Body of pancreas (tissue), 4 donors: ENCODE results near the gene REV3L. TPM values are rescaled to one million over a fixed set of nuclear protein-coding genes. Genes with fewer than 3 reads are reported as not detected.

Experiments used
- ATAC-seq: fragments of 150-250 bp; one replicate; pipeline ENCODE4 v1.9.1; 2016
- DNase-seq, 4 donors: peaks; one replicate each; pipeline ENCODE4 v3.0.0-alpha.2; 2019
- H3K27ac ChIP-seq, 4 donors: fragments of 200-600 bp; sonication (generic); 1 replicate in 3 of 4; 2 replicates in 1 of 4; pipeline versions ENCODE4 v1.5.1 to v1.6.1; 2016 to 2019; ENCODE audit warnings: mild to moderate bottlenecking in 1 of 4, mixed read lengths in 1 of 4, moderate library complexity in 1 of 4
- H3K27me3 ChIP-seq, 2 donors: fragments of 200-600 bp; sonication (generic); one replicate each; pipeline ENCODE4 v1.6.0; 2016; ENCODE audit warnings: mild to moderate bottlenecking in 1 of 2
- H3K36me3 ChIP-seq, 2 donors: fragments of 200-600 bp; sonication (generic); replicated peaks in 1 of 2; 2 replicates each; pipeline ENCODE4 v1.5.1; 2016; ENCODE audit warnings: low read depth in 2 of 2; ENCODE audit not compliant: insufficient read depth in 1 of 2
- H3K4me1 ChIP-seq: fragments of 200-600 bp; sonication (generic); one replicate; pipeline ENCODE4 v1.6.0; 2016
- H3K4me3 ChIP-seq, 2 donors: fragments of 200-600 bp; sonication (generic); 1 replicate in 1 of 2; 2 replicates in 1 of 2; pipeline ENCODE4 v1.5.1; 2016 to 2019
- H3K9me3 ChIP-seq, 3 donors: fragments of 200-600 bp; sonication (generic); 1 replicate in 2 of 3; 2 replicates in 1 of 3; pipeline ENCODE4 v1.5.1; 2016
- POLR2A ChIP-seq, 3 donors: fragments of 450-650 bp; IDR thresholded peaks; one replicate each; pipeline ENCODE4 v1.6.1; 2016; ENCODE audit warnings: antibody characterized with exemption in 3 of 3, mild to moderate bottlenecking in 2 of 3
- WGBS, 2 donors: methylation state at CpG; one replicate each; pipeline ENCODE4 v1.1.5; 2017; 5-methylcytosine and 5-hydroxymethylcytosine counted together
- intact Hi-C: fragments of 100-400 bp; cut with DNase I; formaldehyde crosslinking; loops from one replicate; pipeline ENCODE4 v1.15.1; 2023
- total RNA-seq, 2 donors: library from RNA; depleted of rRNA; stranded (reverse); fragments of >200 nt; gene quantifications; one replicate each; pipeline ENCODE4 v1.1.0, GENCODE V29; 2016
- TF ChIP-seq, protein P1 (sequence below), 7 experiments: fragments of 450-650 bp in 4 of 7; fragments of 200-600 bp in 3 of 7; sonication (generic) in 3 of 7; IDR thresholded peaks; one replicate each; pipeline ENCODE4 v1.5.1; 2016 to 2019; ENCODE audit warnings: antibody characterized with exemption in 7 of 7

Gene REV3L
- total RNA-seq, 2 donors from 2014 or later: 28.3 to 29.7 TPM

DNA sequence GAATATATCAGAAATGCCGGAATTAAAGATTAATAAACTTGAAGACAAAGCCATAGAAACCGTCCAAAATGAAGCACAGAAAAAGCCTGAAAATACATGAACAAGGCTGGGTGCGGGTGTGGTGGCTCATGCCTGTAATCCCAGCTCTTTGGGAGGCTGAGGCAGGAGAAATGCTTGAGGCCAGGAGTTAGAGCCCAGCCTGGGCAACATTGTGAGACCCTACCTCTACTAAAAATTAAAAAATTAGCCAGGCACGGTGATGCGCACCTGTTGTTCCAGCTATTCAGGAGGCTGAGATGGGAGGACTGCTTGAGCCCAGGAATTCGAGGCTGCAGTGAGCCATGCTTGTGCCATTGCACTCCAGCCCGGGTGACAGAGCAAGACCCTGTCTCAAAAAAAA lies 32.9 kb downstream of the REV3L start:
- H3K9me3 ChIP-seq: no peaks in the 10 kb centered on the region
- ATAC-seq: no peak

DNA sequence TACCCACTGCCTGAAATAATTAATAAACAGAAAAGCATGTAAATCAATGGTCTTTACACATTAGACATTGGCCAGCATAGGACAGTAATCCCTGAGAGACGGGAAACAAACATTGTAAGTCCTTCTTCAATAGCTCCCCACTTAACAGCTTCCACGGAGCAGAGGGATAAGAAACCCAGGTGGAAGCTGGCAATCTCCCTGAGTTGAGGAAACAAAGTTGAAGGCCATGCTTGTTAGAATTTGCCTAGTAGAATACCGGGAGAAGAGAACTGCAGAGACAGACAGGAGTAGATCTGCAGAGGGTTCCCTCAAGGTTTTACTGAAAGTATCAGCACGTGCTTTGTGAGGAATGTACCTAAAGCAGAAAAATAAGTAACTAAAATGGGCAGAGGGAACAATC lies 33.9 kb downstream of the REV3L start:
- peaks cover 29% of the 10 kb centered on the region for H3K4me1 ChIP-seq
- 18 to 26% methylated on average over 4 of the region's 4 CpGs for WGBS, 2 donors
- H3K36me3 ChIP-seq: no peaks in the 10 kb centered on the region
- no peak overlapping the region for H3K4me3 ChIP-seq
- ATAC-seq: no peak
- TF ChIP-seq POLR2A (IDR thresholded peaks at IDR 0.05): no peak
- TF ChIP-seq, protein P1, sequence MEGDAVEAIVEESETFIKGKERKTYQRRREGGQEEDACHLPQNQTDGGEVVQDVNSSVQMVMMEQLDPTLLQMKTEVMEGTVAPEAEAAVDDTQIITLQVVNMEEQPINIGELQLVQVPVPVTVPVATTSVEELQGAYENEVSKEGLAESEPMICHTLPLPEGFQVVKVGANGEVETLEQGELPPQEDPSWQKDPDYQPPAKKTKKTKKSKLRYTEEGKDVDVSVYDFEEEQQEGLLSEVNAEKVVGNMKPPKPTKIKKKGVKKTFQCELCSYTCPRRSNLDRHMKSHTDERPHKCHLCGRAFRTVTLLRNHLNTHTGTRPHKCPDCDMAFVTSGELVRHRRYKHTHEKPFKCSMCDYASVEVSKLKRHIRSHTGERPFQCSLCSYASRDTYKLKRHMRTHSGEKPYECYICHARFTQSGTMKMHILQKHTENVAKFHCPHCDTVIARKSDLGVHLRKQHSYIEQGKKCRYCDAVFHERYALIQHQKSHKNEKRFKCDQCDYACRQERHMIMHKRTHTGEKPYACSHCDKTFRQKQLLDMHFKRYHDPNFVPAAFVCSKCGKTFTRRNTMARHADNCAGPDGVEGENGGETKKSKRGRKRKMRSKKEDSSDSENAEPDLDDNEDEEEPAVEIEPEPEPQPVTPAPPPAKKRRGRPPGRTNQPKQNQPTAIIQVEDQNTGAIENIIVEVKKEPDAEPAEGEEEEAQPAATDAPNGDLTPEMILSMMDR (IDR thresholded peaks at IDR 0.05): no peak
- no peak for DNase-seq
- H3K27me3 ChIP-seq: no peaks in the 10 kb centered on the region
- intact Hi-C loops: no loop called here
- H3K27ac ChIP-seq: no peak overlapping the region
- no peaks in the 10 kb centered on the region for H3K9me3 ChIP-seq

More for the DNA sequence above, 32.9 kb downstream of the REV3L start:
- Histone ChIP-seq H3K27me3 (no peaks in the 10 kb centered on the region), H3K36me3 (no peaks in the 10 kb centered on the region), H3K27ac (no peak overlapping the region), H3K4me3 (no peak overlapping the region), H3K4me1 (peaks cover 25% of the 10 kb centered on the region)
- intact Hi-C loops: no loop called here
- WGBS, 2 donors: 96 to 97% methylated on average over 7 of the region's 7 CpGs
- TF ChIP-seq, protein P1 (IDR thresholded peaks at IDR 0.05): no peak
- TF ChIP-seq POLR2A (IDR thresholded peaks at IDR 0.05): no peak
- no peak for DNase-seq

DNA sequence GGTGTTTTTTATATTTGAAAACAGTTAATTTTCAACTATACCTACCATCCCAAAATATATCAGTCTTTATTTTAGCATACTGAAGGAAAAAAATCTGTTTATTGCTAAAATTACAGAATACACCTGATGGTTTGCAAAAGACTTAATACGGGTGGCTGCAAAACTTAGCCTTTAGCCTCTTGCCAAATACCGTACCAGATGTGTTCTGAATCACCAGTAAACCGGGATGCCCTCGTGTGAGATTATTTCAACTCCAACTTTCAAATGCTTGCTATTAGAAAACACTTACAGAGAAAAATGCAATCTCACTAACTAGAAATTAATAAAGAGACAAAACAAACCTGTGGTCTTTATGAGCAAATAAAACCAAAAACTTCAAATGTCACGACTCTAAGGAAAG lies 36.0 kb downstream of the REV3L start:
- ATAC-seq: no peak
- intact Hi-C loops: no loop called here
- H3K9me3 ChIP-seq: no peaks in the 10 kb centered on the region

DNA sequence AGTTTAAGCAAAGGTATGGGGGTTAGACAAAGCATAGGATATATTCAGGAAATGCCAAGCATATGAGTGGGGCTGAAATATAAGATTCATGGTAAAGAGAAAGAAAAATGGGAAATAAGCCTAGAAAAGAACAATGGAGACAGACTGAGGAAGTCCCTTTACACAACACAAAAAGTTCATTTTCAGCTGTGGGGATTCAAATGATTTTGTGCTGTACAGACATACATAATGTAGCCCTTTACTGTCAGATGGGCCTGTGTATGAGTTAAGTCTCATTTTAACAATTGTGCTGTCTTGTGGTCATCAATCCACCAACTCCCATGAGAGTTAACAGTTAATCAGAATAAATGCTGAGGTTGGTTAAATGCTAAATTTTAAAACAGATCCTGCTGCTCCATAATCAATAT lies 37.2 kb downstream of the REV3L start:
- no peak for ATAC-seq
- Histone ChIP-seq H3K9me3 (no peaks in the 10 kb centered on the region), H3K27ac (no peak overlapping the region), H3K4me3 (no peak overlapping the region), H3K27me3 (no peaks in the 10 kb centered on the region), H3K4me1 (peaks cover 22% of the 10 kb centered on the region), H3K36me3 (no peaks in the 10 kb centered on the region)
- DNase-seq: no peak
- intact Hi-C loops: no loop called here
- TF ChIP-seq, protein P1 (IDR thresholded peaks at IDR 0.05): no peak
- TF ChIP-seq POLR2A (IDR thresholded peaks at IDR 0.05): no peak

More for the DNA sequence above, 36.0 kb downstream of the REV3L start:
- H3K36me3 ChIP-seq: no peaks in the 10 kb centered on the region
- no peak overlapping the region for H3K4me3 ChIP-seq
- no peak for DNase-seq
- no peak overlapping the region for H3K27ac ChIP-seq
- H3K27me3 ChIP-seq: no peaks in the 10 kb centered on the region
- peaks cover 29% of the 10 kb centered on the region for H3K4me1 ChIP-seq
- TF ChIP-seq, protein P1 (IDR thresholded peaks at IDR 0.05): no peak
- no peak for TF ChIP-seq POLR2A (IDR thresholded peaks at IDR 0.05)
- 84 to 90% methylated on average over 5 of the region's 5 CpGs for WGBS, 2 donors

DNA sequence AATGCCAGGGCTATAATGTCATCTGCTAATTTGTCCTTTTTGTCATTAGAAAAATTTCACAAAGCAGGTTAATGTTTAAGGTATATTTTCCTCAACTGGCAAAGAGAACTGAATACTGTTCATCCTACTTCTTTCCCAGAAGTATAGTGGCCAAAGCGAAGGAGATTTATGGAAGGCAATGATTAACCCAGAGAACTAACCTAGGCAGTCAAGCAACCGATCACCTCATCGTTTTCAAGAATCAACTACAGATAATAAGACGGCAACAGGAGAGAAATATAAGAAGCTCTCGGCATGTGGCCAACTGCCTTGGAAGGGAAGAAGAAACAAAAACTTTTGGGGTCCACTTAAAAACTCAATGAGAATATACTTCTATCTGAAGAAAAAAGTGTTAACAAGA lies 38.2 kb downstream of the REV3L start:
- Histone ChIP-seq H3K27ac (no peak overlapping the region), H3K4me1 (peaks cover 15% of the 10 kb centered on the region), H3K36me3 (no peaks in the 10 kb centered on the region), H3K9me3 (no peaks in the 10 kb centered on the region), H3K4me3 (no peak overlapping the region), H3K27me3 (no peaks in the 10 kb centered on the region)
- DNase-seq: no peak
- TF ChIP-seq, protein P1 (IDR thresholded peaks at IDR 0.05): no peak
- no peak for TF ChIP-seq POLR2A (IDR thresholded peaks at IDR 0.05)
- WGBS, 2 donors: 54 to 61% methylated on average over 5 of the region's 5 CpGs
- intact Hi-C loops: no loop called here
- no peak for ATAC-seq
